ENCODE data around the gene STS.

The STS gene, protein sequence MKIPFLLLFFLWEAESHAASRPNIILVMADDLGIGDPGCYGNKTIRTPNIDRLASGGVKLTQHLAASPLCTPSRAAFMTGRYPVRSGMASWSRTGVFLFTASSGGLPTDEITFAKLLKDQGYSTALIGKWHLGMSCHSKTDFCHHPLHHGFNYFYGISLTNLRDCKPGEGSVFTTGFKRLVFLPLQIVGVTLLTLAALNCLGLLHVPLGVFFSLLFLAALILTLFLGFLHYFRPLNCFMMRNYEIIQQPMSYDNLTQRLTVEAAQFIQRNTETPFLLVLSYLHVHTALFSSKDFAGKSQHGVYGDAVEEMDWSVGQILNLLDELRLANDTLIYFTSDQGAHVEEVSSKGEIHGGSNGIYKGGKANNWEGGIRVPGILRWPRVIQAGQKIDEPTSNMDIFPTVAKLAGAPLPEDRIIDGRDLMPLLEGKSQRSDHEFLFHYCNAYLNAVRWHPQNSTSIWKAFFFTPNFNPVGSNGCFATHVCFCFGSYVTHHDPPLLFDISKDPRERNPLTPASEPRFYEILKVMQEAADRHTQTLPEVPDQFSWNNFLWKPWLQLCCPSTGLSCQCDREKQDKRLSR

DNA sequence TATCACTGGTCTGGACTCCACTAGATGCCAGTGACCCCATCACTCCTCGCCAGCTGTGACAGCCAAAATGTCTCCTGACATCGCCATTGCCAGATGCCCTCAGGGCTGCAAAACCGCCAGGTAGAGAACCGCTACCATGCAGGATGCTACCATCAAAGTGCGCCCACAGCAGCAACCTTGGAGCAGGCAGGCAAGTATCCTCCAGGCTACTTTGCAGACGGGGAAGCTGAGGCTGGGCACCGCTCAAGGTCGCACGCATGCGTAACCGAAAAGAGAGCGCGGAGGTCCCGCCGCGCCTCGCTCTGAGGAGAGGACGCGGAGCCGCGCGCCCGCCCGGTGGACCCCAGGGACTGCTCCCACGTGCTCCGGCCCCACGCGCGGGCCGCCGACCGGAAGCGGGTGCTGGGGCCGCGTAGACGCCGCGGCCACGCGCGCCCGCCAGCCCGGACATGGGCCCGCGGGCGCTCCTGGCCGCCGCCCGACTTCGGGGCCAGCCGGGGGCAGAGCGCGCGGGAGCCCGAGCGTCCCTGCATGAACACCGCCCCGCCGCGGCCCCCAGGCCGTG, at the start of gene STS:
Gene STS, plus strand, starts transcription at position 300 of the 565 bp plus-strand sequence. CDS start 105,488 bp downstream, outside the sequence.
- no peak for FAIRE-seq

DNA sequence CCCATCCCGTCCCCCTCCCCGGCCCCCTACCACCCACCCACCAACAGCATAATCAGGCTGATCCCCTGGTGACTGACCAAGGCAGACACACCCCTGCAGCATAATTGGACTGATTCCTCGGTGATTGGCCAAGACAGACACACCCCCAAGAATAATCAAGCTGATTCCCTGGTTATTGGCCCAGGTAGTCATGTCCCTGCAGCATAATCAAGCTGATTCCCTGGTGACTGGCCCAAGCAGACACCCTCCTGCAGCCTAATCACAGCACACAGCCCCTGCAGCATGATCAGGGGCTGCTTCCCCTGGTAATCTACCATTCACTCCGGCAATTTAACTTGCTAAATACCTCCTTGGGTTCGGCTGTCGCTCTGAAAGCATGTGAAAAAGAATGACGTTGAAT, 47.5 kb upstream of the STS start:
- FAIRE-seq: no peak

DNA sequence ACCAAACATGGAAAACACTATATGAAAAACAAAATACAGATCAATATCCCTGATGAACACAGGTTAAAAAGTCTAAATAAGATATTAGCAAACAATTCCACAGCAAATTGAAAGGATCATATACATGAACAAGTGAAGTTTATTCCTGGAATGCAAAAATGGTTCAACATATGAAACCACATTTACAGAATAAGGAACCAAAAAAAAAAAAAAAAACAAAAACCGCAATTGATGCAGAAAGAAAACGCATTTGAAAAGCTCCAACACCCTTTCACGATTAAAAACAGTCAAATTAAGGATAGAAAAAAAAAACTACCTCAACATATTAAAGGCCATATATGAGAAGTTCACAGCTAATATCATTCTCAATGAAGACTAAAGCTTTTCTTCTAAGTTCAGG, 45.4 kb upstream of the STS start:
- FAIRE-seq: no peak

DNA sequence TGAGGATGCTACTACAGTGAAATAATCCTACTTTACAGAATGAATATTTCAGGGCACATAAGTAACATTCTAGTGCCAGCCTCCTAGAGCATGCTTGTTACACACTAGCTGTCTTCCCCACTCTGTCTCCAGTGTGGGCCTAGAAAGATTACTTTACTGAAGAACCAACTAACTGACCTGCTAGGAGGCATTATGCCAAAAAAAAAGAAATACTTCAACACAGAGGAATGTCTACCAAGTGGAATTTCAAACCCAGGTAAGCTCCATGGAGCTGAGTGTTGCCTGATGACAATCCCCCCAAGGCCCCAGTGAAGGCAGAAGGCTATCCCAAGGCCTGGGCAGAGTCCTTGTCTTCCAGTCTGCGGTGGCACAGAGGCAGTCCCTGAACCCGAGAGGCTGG, 40.9 kb upstream of the STS start:
- FAIRE-seq: no peak

DNA sequence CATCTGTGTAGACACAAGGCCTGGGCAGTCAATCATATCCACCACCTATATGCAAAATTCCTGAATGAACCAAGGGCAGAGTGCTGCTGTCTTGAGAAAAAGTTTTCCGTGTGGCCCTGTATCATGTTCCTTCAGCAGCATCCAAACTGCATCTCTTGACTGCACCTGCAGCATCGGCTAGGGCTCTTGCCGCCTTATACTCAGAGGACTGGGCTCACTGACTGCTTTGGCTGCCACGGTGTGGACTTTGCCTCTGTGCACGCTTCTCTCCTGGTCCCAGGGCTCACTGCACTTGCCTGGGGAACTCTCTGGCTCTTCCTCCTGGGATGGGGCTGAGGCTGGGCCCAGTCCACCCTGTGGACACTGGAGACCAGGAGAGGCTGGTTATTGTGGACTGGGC, 39.5 kb upstream of the STS start:
- no peak for FAIRE-seq

DNA sequence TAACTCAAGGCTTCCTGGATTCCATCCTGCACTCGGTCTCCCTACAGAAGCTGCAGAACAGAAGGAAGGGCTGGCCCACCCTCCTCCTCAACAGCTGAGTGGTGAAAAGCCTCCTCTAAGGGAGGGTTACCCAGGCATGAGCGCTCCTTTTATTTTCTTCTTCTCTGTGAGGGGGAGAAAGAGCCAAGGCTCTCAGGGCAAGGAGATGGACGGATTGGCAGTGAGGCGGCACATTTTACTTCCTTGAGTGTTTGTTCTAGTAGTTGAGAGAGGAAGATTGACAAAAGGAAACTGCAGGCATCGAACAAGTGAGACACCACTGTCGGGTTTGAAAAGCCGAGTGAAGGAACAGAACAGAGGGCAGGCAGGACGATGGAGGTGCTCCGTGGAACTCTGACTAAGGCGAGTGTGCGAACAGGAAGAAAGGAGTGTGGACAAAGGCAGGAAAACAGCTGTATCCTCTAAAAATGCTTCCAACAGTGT, 38.4 kb upstream of the STS start:
- FAIRE-seq: no peak

DNA sequence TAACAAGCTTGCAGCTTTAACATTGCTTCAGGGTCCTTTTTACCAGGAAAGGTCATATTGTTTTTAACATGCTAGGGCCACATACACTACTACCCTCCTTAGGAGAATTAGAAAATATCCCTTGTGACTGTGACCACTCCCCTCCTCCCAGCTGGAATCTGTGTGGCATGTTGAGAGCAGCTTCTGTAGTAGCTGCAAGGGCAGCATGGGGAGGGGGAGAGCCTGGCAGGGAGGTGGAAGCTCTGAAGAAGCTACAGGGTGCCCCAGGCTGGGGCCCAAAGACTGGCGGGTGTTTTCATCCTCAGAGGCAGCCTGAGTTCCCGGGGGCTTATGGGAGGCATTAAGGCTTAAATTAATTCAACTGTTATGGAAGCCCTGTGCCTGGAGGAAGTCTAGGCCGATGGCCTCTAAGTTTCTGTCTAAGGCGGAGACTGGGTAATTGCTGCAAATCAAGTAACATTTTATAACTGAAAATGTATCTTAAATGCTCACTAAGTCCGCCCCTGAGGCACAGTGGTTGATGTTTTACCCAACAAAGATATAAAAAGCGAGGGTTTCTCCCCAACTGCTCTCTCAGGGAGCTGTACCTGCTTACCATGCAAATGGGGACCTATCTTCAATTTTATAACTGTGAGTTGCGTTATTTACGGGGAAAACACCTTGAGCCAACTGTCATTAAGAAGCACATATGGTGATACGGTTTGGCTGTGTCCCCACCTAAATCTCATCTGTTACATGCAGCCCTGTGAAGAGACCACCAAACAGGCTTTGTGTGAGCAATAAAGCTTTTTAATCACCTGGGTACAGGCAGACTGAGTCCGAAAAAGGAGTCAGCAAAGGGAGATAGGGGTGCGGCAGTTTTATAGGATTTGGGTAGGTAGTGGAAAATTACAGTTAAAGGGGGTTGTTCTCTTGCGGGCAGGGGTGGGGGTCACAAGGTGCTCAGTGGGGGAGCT, 37.4 kb upstream of the STS start:
- FAIRE-seq: peak; percentile 36

DNA sequence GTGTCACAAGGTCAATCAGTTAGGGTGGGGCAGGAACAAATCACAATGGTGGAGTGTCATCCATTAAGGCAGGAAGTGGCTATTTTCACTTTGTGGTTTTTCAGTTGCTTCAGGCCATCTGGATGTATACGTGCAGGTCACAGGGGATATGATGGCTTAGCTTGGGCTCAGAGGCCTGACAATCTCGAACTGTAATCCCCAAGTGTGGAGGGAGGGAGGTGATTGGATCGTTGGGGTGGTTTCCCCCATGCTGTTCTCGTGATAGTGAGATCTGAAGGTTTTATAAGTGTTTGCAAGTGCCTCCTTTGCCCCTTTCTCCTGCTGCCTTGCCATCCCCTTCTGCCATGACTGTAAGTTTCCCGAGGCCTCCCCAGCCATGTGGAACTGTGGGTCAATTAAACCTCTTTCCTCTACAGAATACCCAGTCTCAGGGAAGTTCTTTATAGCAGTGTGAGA, 36.7 kb upstream of the STS start:
- FAIRE-seq: no peak

DNA sequence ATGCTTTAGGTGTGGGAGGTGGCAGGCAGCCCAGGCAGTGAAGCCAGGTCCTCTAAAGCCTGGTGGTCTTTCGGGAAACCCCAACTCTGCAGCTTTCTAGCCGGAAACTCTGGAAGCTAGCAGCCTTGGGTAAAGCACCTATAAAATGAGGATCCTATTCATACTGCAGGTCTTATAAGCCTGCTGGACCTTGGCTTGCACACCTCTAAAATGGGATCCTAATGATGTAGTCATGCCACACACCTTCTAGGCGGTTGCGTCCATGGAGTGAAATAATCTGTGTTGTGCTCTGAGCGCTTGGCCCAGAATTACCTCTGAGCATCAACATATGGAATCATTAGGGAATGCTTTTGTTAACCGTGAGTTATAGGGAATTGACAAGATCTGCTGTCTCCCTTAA, 36.0 kb upstream of the STS start:
- no peak for FAIRE-seq

DNA sequence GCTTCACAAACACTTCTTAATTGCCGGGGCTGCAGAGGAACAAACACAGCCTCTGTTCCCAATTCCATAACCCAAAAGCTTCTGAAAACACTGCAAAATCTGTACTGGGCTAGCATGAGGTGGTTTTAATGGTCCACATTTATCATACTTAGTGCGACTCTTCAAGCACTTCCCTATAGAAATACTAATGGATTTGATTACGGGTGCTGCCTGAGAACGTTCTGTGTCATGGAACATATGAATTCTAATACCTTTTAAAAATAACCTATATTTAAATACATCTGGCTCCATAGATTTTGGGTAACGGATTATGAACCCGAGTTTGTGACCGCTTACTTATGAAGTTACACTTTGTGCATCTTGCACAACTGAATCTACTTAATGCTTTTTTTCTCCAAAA, 35.4 kb upstream of the STS start:
- peak; percentile 24 for FAIRE-seq

DNA sequence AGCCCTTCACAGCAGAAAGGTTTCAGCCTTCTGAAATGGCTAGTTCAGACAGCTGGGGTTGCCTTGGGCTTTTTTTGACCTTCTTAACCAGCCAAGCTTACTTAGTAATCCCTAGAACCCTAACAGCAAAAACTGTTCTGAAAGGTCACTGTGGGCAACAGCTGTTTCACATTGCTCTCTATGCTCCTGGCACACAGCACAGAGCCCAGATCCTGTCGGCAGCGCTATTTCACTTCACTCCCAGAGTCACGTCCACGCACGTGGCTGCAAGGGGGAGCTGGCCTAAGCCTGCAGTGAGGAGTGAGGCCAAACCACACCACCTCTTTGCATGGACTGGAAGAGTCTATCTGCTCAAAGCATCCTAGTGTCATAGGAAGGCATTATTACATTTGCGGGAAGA, 32.0 kb upstream of the STS start:
- FAIRE-seq: no peak

DNA sequence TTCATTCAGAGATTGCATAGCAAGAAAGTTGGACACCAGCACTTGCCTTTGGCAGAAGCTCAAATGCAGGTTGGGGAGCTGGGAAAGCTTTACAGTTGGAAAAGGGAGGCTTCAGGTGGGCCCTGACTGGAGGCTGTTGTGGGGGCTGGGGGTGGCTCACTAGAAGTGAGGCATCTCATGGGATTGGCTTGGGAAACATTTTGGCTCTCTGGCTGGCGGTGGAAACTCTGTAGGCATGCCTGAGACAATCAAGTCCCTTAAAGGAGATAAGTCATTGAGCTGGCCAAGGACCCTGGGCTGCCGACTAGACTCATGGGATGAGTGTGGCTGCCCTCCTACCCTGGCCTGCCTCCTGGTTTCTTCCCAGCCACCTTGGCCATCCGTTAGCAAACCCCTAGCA, 31.4 kb upstream of the STS start:
- FAIRE-seq: no peak

DNA sequence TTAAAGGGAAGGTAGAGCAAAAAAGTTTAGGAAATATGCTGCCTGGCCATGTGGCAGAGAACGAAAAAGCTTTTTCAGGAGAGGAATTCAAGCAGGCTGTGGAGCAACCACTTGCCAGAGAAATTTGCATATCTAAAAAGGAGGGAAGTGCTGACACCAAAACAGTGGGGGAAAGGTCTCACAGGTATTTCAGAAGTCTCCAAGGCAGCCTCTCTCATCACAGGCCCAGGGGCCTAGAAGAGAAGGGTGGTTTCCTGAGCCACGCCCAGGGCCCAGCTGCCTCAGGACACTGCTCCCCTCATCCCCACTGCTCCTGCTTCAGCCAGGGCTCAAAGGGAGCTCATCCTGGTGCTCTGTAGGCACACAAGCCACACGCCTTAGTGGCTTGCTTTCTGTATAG, 29.9 kb upstream of the STS start:
- FAIRE-seq: no peak

DNA sequence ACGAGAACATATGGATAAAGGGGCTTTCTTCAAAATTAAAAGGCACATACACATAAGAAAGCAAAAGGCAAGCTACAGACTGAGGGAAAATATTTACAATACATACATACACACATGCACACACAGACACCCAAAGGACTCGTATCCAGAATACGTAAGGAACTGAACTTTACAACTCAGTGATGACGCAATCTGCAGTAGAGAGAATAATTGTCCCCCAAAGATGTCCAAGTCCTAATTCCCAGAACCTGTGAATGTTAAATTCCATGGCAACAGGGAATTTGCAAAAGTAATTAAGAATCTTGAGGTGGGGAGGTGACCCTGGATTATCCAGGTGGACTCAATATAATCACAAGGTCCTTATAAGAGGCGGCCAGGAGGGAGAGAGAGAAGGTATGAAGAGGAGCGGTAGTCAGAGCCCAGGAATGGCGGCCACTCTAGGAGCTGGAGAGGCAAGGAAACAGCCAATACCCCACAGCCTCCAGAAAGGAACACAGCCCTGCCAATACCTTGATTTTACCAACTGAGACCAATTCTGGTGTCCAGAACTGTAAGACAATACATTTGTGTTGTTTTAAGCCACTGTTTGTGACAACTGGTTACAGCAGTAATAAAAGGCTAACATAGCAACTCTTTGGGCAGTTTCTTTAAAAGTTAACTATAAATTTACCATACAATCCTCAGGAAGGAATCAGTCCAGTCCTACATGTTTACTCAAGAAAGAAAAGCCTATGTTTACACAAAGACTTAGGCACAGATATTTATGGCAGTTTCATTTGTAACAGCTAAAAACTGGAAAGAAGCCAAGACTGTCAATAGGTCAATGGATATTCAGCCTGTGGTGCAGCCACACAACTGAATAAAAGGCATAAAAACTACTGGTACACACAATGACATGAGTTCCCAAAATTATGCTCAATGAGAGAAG, 27.3 kb upstream of the STS start:
- peak; percentile 82 for FAIRE-seq

DNA sequence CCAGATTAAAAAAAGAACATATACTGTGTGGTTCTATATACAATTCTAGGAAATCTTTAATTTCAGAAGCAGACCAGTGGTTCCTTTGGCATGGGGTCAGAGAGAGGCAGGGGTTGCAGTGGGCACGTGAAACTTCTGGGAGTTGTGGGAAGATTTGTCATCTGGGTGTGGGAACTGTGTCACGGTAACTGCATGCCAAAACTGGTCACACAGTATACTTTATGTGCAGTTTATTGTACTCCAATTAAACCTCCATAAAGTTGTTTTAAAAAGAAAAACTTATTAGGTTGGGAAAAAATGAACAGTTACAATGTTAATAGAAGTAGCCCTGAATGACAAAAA, 26.7 kb upstream of the STS start:
- FAIRE-seq: no peak

DNA sequence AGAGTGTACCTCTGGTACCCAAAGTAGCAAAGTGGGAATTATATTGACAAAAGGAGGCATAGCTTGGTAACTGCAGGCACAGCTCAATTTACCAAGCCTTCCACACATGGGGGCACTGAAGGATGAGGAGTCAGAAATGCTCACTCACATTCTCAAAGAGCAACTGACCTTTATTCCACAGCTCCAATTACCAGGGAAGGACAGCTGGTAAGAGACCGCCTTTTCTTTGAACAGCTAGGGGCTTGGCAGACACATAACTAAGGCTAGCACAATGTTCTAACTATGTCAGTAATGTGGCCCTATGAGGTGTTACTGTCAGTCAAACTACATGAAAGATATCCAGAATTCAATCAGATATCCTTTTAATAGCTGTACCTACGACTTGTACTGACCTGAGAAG, 20.5 kb upstream of the STS start:
- no peak for FAIRE-seq

DNA sequence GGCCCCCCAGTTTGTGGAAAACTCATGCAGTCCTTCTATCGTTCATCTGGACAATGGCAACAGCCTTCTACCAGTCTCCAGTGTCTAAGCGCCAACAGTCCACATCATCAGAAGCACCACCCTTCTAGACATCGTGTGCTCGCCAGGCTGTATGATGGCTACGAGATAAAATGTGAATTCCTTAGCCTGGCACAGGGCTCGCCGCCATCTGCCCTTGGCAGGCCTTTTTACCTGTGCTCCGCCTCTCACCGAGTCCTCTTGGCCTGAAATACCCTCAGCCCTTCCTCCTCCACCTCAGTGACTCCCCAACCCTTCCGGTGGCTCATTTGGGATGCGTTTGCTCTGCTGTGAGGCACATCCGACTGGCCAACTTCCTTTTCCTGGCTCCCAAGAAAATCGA, 15.9 kb upstream of the STS start:
- FAIRE-seq: no peak

DNA sequence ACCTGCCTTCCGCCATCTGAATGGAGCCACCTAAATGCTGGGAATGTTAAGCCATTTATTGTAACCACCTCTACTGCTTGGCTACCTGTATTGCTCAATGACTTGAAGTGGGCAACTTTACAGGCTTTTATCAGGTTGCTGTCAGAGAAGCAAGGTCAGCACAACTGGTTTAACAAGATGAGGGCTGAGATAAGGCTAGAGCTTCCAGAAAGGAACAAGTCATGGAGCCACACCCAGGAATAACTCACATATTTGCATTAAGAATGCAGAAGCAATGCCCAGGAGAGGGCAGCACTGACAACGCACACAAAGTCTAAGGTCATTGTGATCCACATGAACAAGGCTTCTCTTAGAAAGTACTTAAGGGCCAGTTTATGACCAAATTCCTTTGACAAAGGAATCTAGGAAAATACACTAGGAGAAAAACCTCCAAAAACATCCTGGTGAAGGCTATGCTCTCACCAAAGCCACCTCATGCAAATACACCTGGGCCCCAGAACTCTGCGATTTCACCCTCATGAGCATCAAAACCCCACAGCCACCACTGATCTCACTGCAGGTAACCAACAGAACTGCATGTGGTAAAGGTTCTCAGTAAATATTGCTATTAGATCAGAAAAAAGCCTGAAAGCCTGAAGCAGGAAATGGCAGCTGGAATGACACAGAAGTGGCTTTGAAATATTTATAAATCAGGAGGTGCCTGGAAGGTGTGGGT, 15.0 kb upstream of the STS start:
- peak; percentile 93 for FAIRE-seq

DNA sequence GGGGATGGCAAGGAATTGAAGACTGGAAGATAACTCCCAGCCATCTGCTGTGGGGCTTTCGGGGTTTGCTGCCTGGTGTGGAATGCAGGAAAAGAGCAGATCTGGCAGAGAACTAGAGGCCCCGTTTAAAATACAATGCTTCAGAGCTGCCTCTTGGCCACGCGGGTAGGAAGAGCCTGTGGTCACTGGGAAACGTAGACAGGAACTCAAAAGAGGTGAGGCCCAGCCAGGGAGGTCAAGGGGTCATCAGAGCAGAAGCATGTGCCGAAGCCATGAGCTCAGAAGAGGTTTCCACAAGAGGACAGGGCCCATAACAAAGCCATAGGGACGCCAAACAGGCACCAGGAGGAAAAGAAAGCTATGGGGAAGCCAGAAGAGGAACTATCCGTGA, 14.5 kb upstream of the STS start:
- no peak for FAIRE-seq

DNA sequence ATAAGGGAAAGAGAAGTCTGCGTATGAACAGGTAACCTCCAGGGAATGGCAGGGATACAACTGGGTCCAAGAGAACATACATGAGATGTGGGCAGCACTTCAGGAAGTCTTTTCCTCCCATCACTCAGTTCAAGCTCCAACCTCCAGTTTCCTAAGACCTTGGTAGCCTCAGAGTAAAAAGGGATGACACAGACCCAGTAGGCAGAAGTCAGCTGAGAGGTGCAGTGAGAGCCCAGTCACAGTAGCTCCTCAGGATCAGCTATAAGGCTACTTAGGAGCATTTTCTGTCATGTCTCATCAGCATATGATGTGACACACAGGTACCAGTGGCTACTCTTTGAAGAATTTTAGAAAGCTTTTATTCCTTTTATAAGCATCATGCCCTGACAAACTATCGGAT, 12.5 kb upstream of the STS start:
- no peak for FAIRE-seq
